ENCODE data around the gene ANGPTL4.

DNA sequence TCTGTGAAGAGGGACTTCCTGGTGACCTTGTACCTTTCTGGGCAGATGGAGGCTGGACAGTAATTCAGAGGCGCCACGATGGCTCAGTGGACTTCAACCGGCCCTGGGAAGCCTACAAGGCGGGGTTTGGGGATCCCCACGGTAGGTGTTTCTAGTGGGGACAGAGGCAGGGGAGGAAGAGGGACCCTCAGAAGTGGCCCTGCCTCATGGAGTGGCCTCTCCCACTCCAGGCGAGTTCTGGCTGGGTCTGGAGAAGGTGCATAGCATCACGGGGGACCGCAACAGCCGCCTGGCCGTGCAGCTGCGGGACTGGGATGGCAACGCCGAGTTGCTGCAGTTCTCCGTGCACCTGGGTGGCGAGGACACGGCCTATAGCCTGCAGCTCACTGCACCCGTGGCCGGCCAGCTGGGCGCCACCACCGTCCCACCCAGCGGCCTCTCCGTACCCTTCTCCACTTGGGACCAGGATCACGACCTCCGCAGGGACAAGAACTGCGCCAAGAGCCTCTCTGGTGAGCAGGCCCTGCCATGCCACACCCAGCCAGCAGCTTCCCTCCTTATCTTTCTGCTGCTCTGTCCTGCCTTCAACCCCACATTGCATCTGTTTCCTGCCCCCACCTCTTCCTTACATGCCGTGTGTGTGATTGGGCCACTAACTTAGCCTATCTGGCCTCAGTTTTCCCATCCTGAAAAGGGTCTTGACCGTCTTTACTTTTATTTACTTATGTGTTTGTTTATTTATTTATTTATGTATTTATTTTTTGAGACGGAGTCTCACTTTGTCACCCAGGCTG, 7.3 kb downstream of the ANGPTL4 start:
- TF ChIP-seq CTCF (conservative IDR thresholded peaks at IDR 0.05) (no peak), EZH2 (IDR thresholded peaks at IDR 0.05; ENCODE audit: low read depth) (no peak)

Data from PC-9 (cell line).